SK-N-SH (cell line): ENCODE data around the gene ZNF280D. TPM values are rescaled to one million over a fixed set of nuclear protein-coding genes. Genes with fewer than 3 reads are reported as not detected.

Experiments used
- CTCF ChIA-PET: fragments of 300-600, 350-600 bp; formaldehyde crosslinking; extraction: SDS; loops from one replicate; lab custom pipeline; 2021; lab: Yijun Ruan, JAX
- POLR2A ChIA-PET: fragments of 350-600 bp; sonication (Branson Sonifier 250); formaldehyde crosslinking; extraction: SDS; loops from one replicate; lab custom pipeline; 2020; ENCODE audit warnings: antibody characterized with exemption, inconsistent platforms; lab: Yijun Ruan, JAX
- DNase-seq: peaks from one replicate; pipeline ENCODE4 v3.0.0; 2012
- H2AFZ ChIP-seq: fragments of 200-600 bp; sonication (generic); 2 replicates; pipeline ENCODE4 v1.8.1; 2016; ENCODE audit warnings: antibody characterized with exemption, mild to moderate bottlenecking, low read depth
- H3F3A ChIP-seq: fragments of 200-600 bp; sonication (generic); replicated peaks from 2 replicates; pipeline ENCODE3; 2016; ENCODE audit warnings: antibody characterized with exemption, mild to moderate bottlenecking; ENCODE audit not compliant: insufficient read depth
- H3K27ac ChIP-seq, 2 experiments: fragments of 200-500 bp in 1 of 2; fragments of 200-600 bp in 1 of 2; sonication (Bioruptor generic) in 1 of 2; sonication (generic), shearing (Covaris generic) in 1 of 2; 2 replicates each; pipeline versions ENCODE4 v1.5.1 to v1.6.1; 2014 to 2016; ENCODE audit warnings: low read depth in 2 of 2, inconsistent platforms in 1 of 2, low read length in 1 of 2, mild to moderate bottlenecking in 1 of 2, mixed read lengths in 1 of 2
- H3K27me3 ChIP-seq: fragments of 200-600 bp; sonication (generic), shearing (Covaris generic); 2 replicates; pipeline ENCODE4 v1.6.1; 2016; ENCODE audit warnings: mixed run types; ENCODE audit not compliant: insufficient read depth
- H3K36me3 ChIP-seq, 2 experiments: fragments of 200-500 bp in 1 of 2; fragments of 200-600 bp in 1 of 2; sonication (Bioruptor generic) in 1 of 2; sonication (generic) in 1 of 2; replicated peaks in 1 of 2; 2 replicates each; pipeline versions ENCODE3 to v1.5.1; 2014 to 2016; ENCODE audit warnings: low read length in 1 of 2, mild to moderate bottlenecking in 1 of 2; ENCODE audit not compliant: insufficient read depth in 2 of 2, control insufficient read depth in 1 of 2
- H3K4me1 ChIP-seq, 2 experiments: fragments of 200-500 bp in 1 of 2; fragments of 200-600 bp in 1 of 2; sonication (Bioruptor generic) in 1 of 2; sonication (generic), shearing (Covaris generic) in 1 of 2; 2 replicates each; pipeline versions ENCODE4 v1.5.1 to v1.6.1; 2014 to 2016; ENCODE audit warnings: low read depth in 1 of 2, low read length in 1 of 2, mixed run types in 1 of 2; ENCODE audit not compliant: insufficient read depth in 2 of 2, control insufficient read depth in 1 of 2
- H3K4me2 ChIP-seq: fragments of 200-600 bp; sonication (generic), shearing (Covaris generic); 2 replicates; pipeline ENCODE4 v1.6.1; 2017; ENCODE audit warnings: mixed run types
- H3K4me3 ChIP-seq, 2 experiments: fragments of 200-500 bp in 1 of 2; fragments of 200-600 bp in 1 of 2; sonication (Bioruptor generic) in 1 of 2; sonication (generic), shearing (Covaris generic) in 1 of 2; 2 replicates each; pipeline versions ENCODE4 v1.5.1 to v1.8.1; 2014 to 2016; ENCODE audit warnings: low read depth in 2 of 2, inconsistent platforms in 1 of 2, low read length in 1 of 2, mild to moderate bottlenecking in 1 of 2, mixed read lengths in 1 of 2, moderate library complexity in 1 of 2
- H3K79me2 ChIP-seq: fragments of 200-600 bp; sonication (generic); 2 replicates; pipeline ENCODE4 v1.8.1; 2017; ENCODE audit warnings: mild to moderate bottlenecking; ENCODE audit not compliant: insufficient read depth
- H3K9ac ChIP-seq: fragments of 200-600 bp; sonication (generic); 2 replicates; pipeline ENCODE4 v1.6.1; 2017; ENCODE audit warnings: mixed run types
- H3K9me2 ChIP-seq: fragments of 200-600 bp; sonication (generic); 2 replicates; pipeline ENCODE4 v1.6.1; 2017; ENCODE audit warnings: mixed run types
- H3K9me3 ChIP-seq: fragments of 200-600 bp; sonication (generic); 2 replicates; pipeline ENCODE4 v1.6.1; 2017; ENCODE audit warnings: mixed run types, mild to moderate bottlenecking, moderate library complexity
- H4K20me1 ChIP-seq: fragments of 200-600 bp; sonication (generic); 2 replicates; pipeline ENCODE4 v1.6.1; 2017; ENCODE audit warnings: mild to moderate bottlenecking, mixed run types; ENCODE audit not compliant: insufficient read depth
- FOSL2 ChIP-seq: IDR thresholded peaks from 2 replicates; pipeline ENCODE4 v1.4.0; 2012; ENCODE audit warnings: low read depth, mild to moderate bottlenecking, moderate library complexity, borderline replicate concordance
- FOXJ3 ChIP-seq: sonication (generic); formaldehyde crosslinking; IDR thresholded peaks from 2 replicates; pipeline ENCODE4 v1.5.1; 2020; ENCODE audit warnings: mild to moderate bottlenecking, missing genetic modification reagents
- GABPA ChIP-seq: IDR thresholded peaks from 2 replicates; pipeline ENCODE4 v1.4.0; 2012; ENCODE audit warnings: low read depth, mild to moderate bottlenecking
- NFIC ChIP-seq: IDR thresholded peaks from 2 replicates; pipeline ENCODE4 v1.4.0; 2012; ENCODE audit warnings: borderline replicate concordance
- RCOR1 ChIP-seq: fragments of 150-350 bp; IDR thresholded peaks from 2 replicates; pipeline ENCODE4 v1.6.1; 2017; ENCODE audit warnings: antibody characterized with exemption, low read length
- TCF12 ChIP-seq: IDR thresholded peaks from 2 replicates; pipeline ENCODE4 v1.4.0; 2012
- TEAD4 ChIP-seq: IDR thresholded peaks from 2 replicates; pipeline ENCODE4 v1.4.0; 2012; ENCODE audit warnings: mild to moderate bottlenecking, borderline replicate concordance; ENCODE audit not compliant: insufficient read depth
- ZBTB33 ChIP-seq: IDR thresholded peaks from 2 replicates; pipeline ENCODE4 v1.4.0; 2012; ENCODE audit warnings: low read depth, borderline replicate concordance
- WGBS: methylation state at CpG from one replicate; pipeline ENCODE4 v1.1.6; 2017; ENCODE audit warnings: low lambda C conversion rate; 5-methylcytosine and 5-hydroxymethylcytosine counted together
- polyA plus RNA-seq, 3 experiments: library from polyadenylated mRNA; depleted of rRNA; stranded (reverse); fragments of >200 nt; gene quantifications; 2 replicates each; pipeline ENCODE4 v1.2.3, GENCODE V29; 2012
- TF ChIP-seq, protein P1 (sequence below): fragments of 200-600 bp; sonication (generic); IDR thresholded peaks from 2 replicates; pipeline ENCODE4 v1.6.1; 2017; ENCODE audit warnings: antibody characterized with exemption, mild to moderate bottlenecking, moderate library complexity
- TF ChIP-seq, protein P2 (sequence below): IDR thresholded peaks from 2 replicates; pipeline ENCODE4 v1.4.0; 2012; ENCODE audit warnings: low read depth

Gene ZNF280D
- polyA plus RNA-seq, 1 of the 3 experiments (the other 2 are of a cell fraction) = 5.4 TPM

DNA sequence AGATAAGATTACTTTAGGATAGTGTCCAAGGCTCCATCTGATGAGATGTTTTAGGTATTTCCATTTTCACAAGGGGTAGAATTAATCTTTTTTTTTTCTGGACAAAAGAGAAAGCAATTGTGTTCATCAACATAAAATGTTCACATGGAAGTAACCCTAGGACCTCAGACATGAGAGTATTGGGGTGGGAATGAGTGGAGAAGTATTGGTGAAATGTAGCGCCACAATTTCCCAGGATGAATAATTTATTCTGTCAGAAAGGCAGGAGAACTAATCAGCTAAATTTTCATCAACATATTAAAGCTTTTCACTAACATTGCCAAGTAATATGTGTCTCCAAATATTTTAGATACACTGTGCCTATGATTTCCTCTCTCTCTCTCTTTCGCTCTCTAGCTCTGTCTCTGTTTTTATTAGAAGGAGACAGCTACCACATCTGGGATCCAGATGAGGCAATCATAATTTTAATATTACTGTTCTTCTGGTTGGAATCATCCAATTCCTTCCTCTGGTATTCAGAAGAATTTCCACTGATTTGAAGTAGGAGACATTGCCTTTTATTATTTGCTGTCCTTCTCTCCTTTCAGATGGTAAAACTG lies 21.6 kb upstream of the ZNF280D start:
- no peaks in the 10 kb centered on the region for H3K27me3 ChIP-seq
- peaks cover 4 to 12% of the 10 kb centered on the region in 2 experiments for H3K4me1 ChIP-seq
- WGBS = 95% methylated on average over 2 of the region's 2 CpGs
- TF ChIP-seq TCF12 = peak; percentile 31; the same call in 1 of the 2 replicates
- TF ChIP-seq FOXJ3 = no peak
- 0 out of 2 replicates have a peak, but pooled peaks have one; percentile 2 for TF ChIP-seq RCOR1
- no peaks in the 10 kb centered on the region for H3K36me3 ChIP-seq
- ChIA-PET POLR2A (no interaction called here), CTCF (interaction anchor here (1.1 to 1.4 kb wide), 2 partner anchors 19 to 258 kb away, joined by 3 read pairs; no protein-coding TSS in a partner anchor)
- H4K20me1 ChIP-seq = no peaks in the 10 kb centered on the region
- no peaks in the 10 kb centered on the region for H3K79me2 ChIP-seq
- no peaks in the 10 kb centered on the region for H3K9me2 ChIP-seq
- peak; percentile 20 for DNase-seq
- peaks cover 8% of the 10 kb centered on the region for H3F3A ChIP-seq
- H3K4me2 ChIP-seq = no peak overlapping the region
- no peaks in the 10 kb centered on the region for H3K9me3 ChIP-seq
- H3K27ac ChIP-seq = peak overlapping the region in 1 of 2 experiments; percentile 47; a peak in 1 of 4 replicates
- H3K4me3 ChIP-seq = no peak overlapping the region
- no peak overlapping the region for H2AFZ ChIP-seq
- no peak overlapping the region for H3K9ac ChIP-seq

DNA sequence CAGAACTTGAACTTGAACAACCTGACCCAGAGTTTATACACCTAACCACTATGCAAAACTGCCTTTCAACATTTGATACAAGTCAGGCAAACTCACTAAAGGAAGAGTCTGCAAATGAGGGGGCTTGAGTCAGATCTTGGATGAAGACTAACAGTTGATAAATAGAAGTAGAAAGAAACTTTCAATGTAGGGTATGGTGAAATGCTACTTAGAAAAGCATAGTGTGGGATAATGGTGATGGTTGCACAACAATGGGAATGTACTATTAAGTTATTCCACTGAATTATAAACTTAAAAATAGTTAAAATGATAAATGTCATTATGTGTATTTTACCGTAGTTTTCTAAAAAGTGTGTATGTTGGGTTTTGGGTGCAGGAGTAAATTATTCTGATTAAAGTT lies 19.7 kb upstream of the ZNF280D start:
- H3K4me2 ChIP-seq = no peak overlapping the region
- no peak for DNase-seq

DNA sequence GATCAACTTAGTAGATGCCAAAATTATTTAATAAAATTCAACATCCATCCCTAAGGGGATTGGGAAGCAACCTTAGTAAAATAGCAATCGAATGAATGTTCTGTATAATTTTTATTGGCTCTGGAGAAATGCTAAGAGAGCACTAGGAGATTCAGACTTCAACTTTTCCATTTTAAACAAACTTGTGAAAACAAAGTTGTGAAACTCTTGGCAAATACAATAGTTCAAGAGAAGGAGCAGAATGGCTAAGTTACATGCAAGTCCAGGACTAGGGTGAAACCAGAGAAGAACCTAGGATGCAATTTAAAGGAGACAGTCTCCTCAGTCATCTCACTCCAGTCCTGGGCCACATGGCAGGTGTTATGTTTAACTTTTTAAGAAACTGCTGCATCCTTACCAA lies 16.7 kb upstream of the ZNF280D start:
- TF ChIP-seq FOXJ3 (no peak), NFIC (no peak), GABPA (no peak), ZBTB33 (no peak), TEAD4 (no peak)
- TF ChIP-seq, protein P1, sequence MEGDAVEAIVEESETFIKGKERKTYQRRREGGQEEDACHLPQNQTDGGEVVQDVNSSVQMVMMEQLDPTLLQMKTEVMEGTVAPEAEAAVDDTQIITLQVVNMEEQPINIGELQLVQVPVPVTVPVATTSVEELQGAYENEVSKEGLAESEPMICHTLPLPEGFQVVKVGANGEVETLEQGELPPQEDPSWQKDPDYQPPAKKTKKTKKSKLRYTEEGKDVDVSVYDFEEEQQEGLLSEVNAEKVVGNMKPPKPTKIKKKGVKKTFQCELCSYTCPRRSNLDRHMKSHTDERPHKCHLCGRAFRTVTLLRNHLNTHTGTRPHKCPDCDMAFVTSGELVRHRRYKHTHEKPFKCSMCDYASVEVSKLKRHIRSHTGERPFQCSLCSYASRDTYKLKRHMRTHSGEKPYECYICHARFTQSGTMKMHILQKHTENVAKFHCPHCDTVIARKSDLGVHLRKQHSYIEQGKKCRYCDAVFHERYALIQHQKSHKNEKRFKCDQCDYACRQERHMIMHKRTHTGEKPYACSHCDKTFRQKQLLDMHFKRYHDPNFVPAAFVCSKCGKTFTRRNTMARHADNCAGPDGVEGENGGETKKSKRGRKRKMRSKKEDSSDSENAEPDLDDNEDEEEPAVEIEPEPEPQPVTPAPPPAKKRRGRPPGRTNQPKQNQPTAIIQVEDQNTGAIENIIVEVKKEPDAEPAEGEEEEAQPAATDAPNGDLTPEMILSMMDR = no peak
- TF ChIP-seq, protein P2, sequence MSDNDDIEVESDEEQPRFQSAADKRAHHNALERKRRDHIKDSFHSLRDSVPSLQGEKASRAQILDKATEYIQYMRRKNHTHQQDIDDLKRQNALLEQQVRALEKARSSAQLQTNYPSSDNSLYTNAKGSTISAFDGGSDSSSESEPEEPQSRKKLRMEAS = no peak
- no peak for DNase-seq

More for the DNA sequence above, 19.7 kb upstream of the ZNF280D start:
- Histone ChIP-seq H4K20me1 (no peaks in the 10 kb centered on the region), H3K9me3 (no peaks in the 10 kb centered on the region), H3K36me3 (no peaks in the 10 kb centered on the region), H3F3A (no peaks in the 10 kb centered on the region), H3K27ac (no peak overlapping the region), H3K79me2 (no peaks in the 10 kb centered on the region), H3K27me3 (no peaks in the 10 kb centered on the region), H3K4me1 (peaks cover 0 to 2% of the 10 kb centered on the region in 2 experiments; a peak in 1 of 4 replicates), H3K4me3 (no peak overlapping the region), H3K9me2 (no peaks in the 10 kb centered on the region)
- ChIA-PET CTCF (no interaction called here), POLR2A (no interaction called here)
- TF ChIP-seq FOSL2 = no peak
- TF ChIP-seq, all 33 proteins: peak for 0
- WGBS = 96% methylated on average over 1 of the region's 1 CpG
- no peak overlapping the region for H3K9ac ChIP-seq
- no peak overlapping the region for H2AFZ ChIP-seq

More for the DNA sequence above, 16.7 kb upstream of the ZNF280D start:
- POLR2A ChIA-PET = no interaction called here
- no peaks in the 10 kb centered on the region for H3K9me3 ChIP-seq
- no peaks in the 10 kb centered on the region for H3F3A ChIP-seq
- no peak overlapping the region for H3K4me3 ChIP-seq
- H3K9me2 ChIP-seq = no peaks in the 10 kb centered on the region
- no peaks in the 10 kb centered on the region for H3K79me2 ChIP-seq
- WGBS = 47% methylated on average over 1 of the region's 1 CpG
- no peak overlapping the region for H3K9ac ChIP-seq
- no peak overlapping the region; the same call in 1 of the 2 replicates for H2AFZ ChIP-seq
- no peak overlapping the region for H3K27ac ChIP-seq
- no peaks in the 10 kb centered on the region for H3K36me3 ChIP-seq
- H3K4me1 ChIP-seq = no peaks in the 10 kb centered on the region; a peak in 1 of 4 replicates
- H4K20me1 ChIP-seq = no peaks in the 10 kb centered on the region
- H3K4me2 ChIP-seq = no peak overlapping the region
- CTCF ChIA-PET = no interaction called here
- H3K27me3 ChIP-seq = no peaks in the 10 kb centered on the region
